Skin epidermis (tissue), 12 donors: ENCODE measurements around the gene STRBP.
"Not testable (repeated sequence)": the region's sequence is repeated elsewhere in the genome, so short reads cannot be mapped to it uniquely, and the experiment has no call there.

Experiments used
- H3K27ac ChIP-seq, 21 experiments: fragments of 200-600 bp; sonication (generic) in 11 of 21; one replicate each; pipeline ENCODE4 v1.5.0; 2020; ENCODE audit warnings: mild to moderate bottlenecking in 3 of 21, inconsistent platforms in 2 of 21, moderate library complexity in 2 of 21
- H3K4me3 ChIP-seq, 7 experiments: fragments of 200-600 bp; sonication (generic) in 2 of 7; one replicate each; pipeline ENCODE4 v1.5.0; 2020; ENCODE audit warnings: inconsistent platforms in 2 of 7, mild to moderate bottlenecking in 2 of 7, moderate library complexity in 1 of 7

STRBP gene

GRCh38 chr9:123268465-123269259 lies at the start of gene STRBP:
Gene STRBP (minus strand): TSS chr9:123268586. CDS start chr9:123184134, 84,452 bp downstream.
- H3K4me3 ChIP-seq: peak within 1 kb of the TSS; percentile 64 to 86 (median 70)
- peak within 1 kb of the TSS in 20 of 21 experiments; percentile 22 to 87 (median 68) for H3K27ac ChIP-seq

DNA sequence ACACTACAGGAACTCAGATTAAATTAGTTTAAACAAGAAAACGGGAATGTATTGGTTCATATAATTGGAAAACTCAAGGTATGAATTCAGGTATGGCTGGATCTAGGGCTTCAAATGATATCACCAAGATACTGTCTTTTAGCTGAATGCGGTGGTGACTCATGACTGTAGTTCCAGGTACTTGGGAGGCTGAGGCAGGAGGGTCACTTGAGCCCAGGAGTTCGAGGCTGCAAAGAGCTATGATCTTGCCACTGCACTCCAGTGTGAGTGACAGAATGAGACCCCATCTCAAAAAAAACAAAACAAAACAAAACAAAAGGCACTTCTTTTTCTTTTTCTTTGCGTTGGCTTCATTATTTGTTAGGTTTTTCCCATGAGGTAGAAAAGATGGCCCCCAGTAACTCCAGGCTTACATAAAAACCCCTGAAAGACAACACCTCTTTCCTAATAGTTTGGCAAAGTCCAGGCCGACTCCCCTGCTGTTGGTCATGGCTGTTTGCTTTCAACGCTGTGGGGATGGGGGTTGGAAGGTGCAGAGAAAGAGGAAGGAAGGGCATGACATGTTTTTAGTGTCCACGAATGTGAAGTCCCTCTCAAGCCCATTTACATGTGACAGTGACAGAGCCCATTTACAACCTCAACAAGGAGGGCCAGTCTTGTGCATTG lies 47.8 kb upstream of the STRBP start:
- no peak overlapping the region for H3K27ac ChIP-seq

GRCh38 chr9:123315635-123316034 lies 47.2 kb upstream of the STRBP start:
- Histone ChIP-seq H3K4me3 (no peak overlapping the region), H3K27ac (no peak overlapping the region)

More for the DNA sequence above, 47.8 kb upstream of the STRBP start:
- H3K4me3 ChIP-seq: no peak overlapping the region

DNA sequence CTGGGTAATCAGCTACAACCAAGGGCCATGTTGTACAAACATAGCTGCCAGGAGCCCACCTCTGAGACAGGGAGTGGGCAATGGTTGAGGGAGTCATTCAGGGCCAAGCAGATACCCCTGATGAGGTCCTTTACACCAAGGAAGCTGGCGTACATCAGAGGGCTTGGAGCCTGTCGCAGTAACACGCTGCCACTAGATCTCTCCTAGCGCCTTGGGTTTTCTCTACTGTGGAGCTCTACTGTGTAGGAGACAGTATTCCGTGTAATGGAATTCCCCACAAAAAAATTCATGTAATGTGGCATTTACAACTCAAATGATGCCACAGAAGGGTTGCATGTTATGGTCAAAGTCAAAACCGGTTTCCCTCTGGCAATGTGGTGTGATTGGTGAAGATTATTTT lies 46.2 kb upstream of the STRBP start:
- no peak overlapping the region for H3K4me3 ChIP-seq
- no peak overlapping the region for H3K27ac ChIP-seq

GRCh38 chr9:123312306-123312877 lies 44.0 kb upstream of the STRBP start:
- Histone ChIP-seq H3K4me3 (no peak overlapping the region), H3K27ac (no peak overlapping the region)

DNA sequence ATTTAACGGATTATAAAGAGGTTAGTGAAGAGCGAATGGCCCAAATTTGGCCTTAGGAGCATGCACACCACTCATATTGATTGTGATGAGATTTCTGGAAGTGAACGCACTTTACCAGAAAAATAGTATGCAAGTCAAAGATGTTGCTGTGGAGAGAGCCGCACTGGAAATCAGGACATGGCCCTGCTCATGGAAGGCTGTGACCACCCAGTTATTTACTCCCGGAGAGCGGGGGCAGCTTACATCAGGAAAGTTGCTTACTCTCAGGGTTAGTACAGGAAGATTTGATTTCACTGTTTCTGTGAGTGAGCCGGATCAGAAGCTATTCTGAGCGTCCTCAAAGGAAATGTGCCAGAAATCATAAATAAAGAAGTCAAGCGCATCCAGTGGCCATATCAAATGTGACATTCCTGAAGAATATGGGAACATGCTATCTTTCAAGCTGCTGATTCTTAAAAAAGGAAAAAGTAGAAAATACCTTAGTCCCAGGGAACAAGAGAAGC lies 42.9 kb upstream of the STRBP start:
- Histone ChIP-seq H3K4me3 (no peak overlapping the region), H3K27ac (no peak overlapping the region)

DNA sequence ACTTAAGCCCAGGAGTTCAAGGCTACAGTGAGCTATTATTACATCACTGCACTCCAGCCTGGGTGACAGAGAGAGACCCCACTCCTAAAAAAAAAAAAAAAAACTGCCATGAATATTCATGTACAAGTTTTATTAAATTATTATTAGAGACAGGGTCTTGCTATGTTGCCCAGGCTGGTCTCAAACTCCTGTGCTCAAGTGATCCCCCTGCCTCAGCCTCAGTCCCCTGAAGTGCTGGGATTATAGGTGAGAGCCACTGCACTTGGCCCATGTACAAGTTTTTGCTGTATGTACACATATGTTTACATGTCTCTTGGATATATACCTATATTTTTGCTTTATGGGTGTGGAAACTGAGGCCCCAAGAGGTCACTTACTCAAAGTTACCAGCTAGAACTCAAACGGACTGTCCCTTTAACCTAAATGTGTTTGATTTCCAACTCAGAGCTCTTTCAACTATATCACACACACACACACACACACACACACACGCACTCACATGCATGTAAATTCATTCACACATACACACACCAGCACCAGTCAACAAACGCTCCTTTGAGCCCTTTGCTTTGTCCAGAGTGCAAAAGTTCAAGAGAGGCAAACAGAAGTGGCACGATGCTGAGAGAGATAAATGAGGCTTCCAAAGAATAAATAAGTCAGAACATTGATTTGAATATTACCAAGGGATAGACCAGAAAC lies 42.3 kb upstream of the STRBP start:
- Histone ChIP-seq H3K27ac (no peak overlapping the region), H3K4me3 (no peak overlapping the region)

DNA sequence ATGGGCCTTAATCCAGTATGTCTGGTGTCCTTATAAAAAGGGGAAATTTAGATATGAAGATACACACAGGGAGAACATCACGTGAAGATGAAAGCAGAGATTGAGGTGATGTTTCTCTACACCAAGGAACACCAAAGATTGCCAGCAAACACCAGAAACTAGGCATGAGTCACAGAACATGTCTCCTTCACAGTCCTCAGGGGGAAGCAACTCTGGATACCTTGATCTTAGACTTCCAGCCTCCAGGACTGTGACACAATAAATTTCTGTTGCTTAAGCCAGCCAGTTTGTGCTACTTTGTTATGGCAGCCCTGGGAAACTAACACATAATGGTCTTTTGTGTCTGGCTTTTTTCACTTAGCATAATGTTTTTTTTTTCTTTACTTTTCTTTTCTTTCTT lies 41.2 kb upstream of the STRBP start:
- H3K27ac ChIP-seq: no peak overlapping the region

DNA sequence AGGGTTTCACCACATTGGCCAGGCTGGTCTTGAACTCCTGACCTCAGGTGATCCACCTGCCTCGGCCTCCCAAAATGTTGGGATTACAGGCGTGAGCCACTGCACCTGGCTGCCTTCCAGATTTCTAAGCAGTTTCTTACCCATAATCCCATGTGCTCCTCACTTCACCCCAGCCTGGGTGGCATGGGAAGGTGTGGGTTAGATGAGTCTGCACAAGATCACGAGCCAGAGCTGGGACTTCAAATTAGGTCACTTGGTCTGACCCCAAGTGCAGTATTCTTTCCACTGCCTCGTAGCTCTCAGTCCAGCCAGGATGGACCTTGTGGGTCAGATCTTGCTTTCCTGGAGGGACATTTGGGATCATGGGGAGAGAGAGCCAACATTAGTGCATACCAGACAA lies 37.5 kb upstream of the STRBP start:
- Histone ChIP-seq H3K4me3 (no peak overlapping the region), H3K27ac (no peak overlapping the region)

More for the DNA sequence above, 41.2 kb upstream of the STRBP start:
- no peak overlapping the region for H3K4me3 ChIP-seq

GRCh38 chr9:123304340-123304691 lies 35.9 kb upstream of the STRBP start:
- H3K27ac ChIP-seq: no peak overlapping the region

DNA sequence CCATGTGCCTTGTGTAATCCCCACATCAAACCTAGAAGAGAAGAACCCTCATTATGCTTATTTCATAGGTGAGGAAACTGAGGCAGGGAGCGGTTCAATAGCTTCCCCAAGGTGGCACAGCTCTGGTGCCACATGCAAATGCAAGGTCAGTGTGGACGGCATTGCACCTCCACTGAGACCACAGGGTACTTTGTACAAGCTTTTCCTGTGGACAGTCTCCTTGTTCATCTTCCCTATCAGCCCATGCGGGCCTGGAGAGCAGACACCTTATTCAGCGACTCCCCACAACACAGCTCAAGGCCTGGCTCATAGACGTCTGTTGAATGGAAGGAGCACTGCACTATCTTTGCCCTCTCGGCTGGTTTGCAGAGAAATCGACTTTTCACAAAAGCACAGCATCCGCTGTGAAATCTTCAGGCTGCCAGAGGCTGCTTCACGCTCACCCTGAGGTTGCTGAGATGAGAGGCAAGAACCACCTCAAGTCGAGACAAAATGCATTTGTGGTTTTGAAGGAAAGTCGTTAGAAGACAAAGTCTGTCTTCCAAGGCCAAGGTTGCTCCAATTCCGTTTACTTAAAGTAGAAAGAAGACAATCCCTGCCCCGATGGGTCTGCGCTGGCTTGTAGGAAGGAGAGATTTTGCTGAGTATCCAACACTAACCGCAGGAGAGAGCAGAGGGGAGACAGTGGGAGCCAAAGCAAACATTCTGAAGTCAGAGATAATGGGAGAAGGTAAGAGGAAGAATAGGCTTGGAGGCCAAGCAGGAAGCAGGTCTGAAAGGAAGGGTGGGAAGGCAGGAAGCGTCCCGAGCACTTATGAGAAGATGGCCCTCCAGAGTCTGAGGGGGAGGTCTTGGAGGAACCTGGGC lies 34.2 kb upstream of the STRBP start:
- Histone ChIP-seq H3K4me3 (no peak overlapping the region), H3K27ac (no peak overlapping the region)

More at GRCh38 chr9:123304340-123304691, 35.9 kb upstream of the STRBP start:
- H3K4me3 ChIP-seq: no peak overlapping the region

DNA sequence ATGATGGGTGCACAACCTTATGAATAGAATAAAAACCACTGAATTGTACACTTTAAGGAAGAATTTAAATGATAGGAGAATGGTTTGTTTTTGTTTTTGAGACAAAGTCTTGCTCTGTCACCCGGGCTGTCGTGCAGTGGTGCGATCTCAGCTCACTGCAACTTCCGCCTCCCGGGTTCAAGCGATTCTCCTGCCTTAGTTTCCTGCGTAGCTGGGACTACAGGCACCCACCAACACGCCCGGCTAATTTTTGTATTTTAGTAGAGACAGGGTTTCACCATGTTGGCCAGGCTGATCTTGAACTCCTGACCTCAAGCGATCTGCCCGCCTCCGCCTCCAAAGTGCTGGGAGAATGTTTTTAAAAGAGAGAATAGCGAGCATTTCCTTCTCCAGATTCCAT lies 33.5 kb upstream of the STRBP start:
- not testable (repeated sequence) for H3K27ac ChIP-seq, H3K4me3 ChIP-seq

GRCh38 chr9:123300554-123300953 lies 32.2 kb upstream of the STRBP start:
- no peak overlapping the region for H3K27ac ChIP-seq

DNA sequence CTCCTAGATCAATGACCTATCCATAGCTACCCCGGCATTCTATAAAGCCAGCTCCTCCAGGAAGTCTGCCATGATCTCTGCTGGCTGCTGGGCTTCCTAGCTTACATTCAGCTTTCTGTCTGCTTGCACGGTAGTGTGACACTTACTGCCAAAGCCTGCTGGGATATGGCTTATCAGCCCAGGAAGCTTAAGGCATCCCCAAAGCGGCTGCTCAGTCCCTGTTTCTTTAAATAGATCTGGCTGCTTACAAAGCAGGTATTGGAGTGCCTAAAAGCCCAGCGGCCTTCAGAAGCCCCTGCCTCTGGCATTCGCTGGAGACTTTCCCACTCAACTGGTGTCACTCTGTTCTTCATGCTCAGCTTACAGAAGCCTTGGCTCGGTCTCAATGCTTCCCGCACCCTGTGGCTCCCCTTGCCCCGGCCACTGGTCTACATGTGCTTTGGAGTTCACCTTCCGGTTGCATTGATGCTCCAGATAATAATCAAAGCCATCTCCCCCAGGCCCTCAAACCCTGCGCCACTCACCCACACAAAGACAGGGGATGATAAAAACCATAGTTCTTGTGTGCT lies 31.3 kb upstream of the STRBP start:
- no peak overlapping the region for H3K4me3 ChIP-seq
- no peak overlapping the region for H3K27ac ChIP-seq

More at GRCh38 chr9:123300554-123300953, 32.2 kb upstream of the STRBP start:
- no peak overlapping the region for H3K4me3 ChIP-seq

GRCh38 chr9:123296174-123296573 lies 27.8 kb upstream of the STRBP start:
- Histone ChIP-seq H3K27ac (no peak overlapping the region), H3K4me3 (no peak overlapping the region)

DNA sequence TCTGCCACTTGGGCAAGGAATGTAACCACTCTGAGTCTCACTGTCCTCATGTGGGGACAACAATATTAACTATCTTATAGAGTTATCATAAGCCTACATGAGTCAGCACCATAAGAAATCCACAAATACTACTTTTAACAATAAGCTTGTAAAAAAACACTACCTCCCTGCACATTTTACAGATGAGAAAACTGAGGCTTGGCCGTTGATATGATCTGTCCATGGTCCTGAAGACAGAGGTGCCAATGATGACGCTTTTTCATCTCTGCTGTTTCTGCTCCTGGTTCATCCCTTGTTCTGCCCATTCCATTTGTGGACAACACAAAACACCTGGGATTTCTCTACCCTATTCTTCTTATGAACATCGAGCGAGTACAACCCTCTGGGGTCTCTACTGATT lies 23.4 kb upstream of the STRBP start:
- Histone ChIP-seq H3K4me3 (no peak overlapping the region), H3K27ac (no peak overlapping the region)

GRCh38 chr9:123290764-123291163 lies 22.4 kb upstream of the STRBP start:
- H3K4me3 ChIP-seq: no peak overlapping the region
- H3K27ac ChIP-seq: no peak overlapping the region

DNA sequence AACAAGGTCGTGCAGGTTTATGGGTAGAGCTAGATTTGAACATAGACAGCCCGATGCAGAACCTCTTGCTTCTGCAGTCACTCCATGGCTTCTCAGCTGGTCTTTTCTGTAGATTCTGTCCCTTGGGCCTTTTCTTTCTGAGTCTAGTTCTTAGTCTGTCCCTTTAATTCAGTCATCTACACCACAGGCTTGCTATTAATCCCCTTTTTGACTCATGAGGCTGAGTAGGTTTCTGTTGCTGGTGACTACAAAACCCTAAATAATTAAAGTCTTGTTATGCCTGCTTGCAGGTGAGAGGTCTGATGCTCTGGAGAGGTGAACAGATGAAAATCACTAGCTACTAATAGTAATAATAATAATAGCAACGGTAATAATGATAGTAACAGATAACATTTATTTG lies 19.3 kb upstream of the STRBP start:
- no peak overlapping the region for H3K27ac ChIP-seq
- H3K4me3 ChIP-seq: no peak overlapping the region

DNA sequence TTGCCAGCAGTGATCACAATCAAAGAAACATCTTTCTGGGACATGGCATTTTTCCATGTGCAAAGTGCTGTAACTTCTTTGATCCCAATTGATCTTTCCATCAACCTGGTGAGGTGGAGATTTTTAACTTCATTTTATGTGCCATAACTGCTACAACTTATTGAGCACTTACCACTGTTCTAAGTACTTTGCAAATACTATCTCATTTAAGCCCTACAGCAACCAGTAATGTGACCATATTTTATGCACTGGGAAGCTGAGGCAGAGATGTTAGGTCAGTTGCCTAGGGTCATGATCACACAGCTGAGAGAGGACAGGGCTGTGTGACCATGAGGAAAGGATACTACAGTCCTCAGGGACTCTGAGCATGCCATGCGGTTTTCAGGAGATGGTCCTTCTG lies 17.9 kb upstream of the STRBP start:
- no peak overlapping the region for H3K27ac ChIP-seq
- H3K4me3 ChIP-seq: no peak overlapping the region
